Measurements from ENCODE around the gene CHRNA1. TPM values are rescaled to one million over a fixed set of nuclear protein-coding genes. Genes with fewer than 3 reads are reported as not detected.

The CHRNA1 gene
- not detected in 2 replicates for total RNA-seq (2022)
- not detected for Bru-seq, nascent RNA
- percentile 4 among the genes with signal in this experiment for BruChase-seq, experiment 1, labeled RNA remaining after a 6-hour chase
- BruChase-seq, experiment 2, labeled RNA remaining after a 2-hour chase: not detected
- long read RNA-seq: 0 reads

DNA sequence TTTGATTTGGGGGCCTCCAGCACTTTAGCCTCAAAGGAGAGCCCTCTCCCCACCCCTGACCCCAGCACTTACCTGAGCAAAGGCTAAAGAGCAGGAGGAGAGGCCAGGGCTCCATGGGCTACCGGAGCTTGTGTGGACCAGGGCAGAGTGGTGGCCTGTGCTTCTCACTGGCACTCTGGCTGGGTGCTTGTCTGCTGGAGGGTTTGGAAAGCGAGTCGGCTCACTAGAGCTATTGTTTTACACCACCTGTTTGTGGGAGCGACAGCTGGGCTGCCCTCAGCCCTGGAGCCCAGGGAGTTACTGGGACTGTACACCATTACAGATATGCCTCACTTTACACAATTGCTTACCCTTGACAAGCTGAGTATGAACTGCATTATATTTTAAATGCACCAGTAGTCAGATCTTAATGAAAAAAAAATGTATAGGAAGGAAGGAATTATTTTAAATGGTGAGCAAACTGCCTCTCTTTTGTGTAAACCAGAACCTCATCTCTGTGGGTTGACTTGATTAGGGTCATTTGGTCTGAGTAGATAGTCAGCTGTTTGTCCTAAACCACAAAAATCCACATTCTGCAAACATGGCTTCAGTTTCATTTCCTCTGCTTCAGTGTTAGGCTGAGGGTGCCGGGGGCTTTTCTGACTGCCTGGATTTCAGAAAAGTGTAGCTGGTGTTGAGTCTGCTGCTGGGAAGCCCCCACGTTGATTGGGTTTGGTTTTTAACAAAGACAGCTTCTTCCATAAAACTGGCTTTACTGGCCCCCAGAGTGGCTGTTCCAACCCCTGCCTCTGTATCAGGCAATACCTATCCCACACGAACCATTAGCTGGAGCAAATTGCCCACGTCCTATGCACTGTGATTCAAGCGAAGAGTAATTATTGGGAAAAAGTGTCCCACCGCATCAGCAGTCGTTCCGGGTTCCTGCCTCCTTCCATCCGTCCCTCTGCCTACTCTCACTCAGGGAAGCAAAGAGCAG, at the start of gene CHRNA1:
Gene CHRNA1 (minus strand): TSS at position 193 of the 976 bp plus-strand sequence. CDS start 78 bp downstream, at position 115.
- CTCF ChIA-PET: interaction anchor here (0.7 to 1.3 kb wide), 2 partner anchors 16 to 34 kb away, joined by 5 to 7 read pairs; no protein-coding TSS in a partner anchor
- H3K4me1 Mint-ChIP-seq (ENCODE audit: low read depth, unreplicated experiment): no peaks in the 10 kb centered on the region
- H3K27ac Mint-ChIP-seq (ENCODE audit: unreplicated experiment): no peak within 1 kb of the TSS
- TF ChIP-seq, protein P1, sequence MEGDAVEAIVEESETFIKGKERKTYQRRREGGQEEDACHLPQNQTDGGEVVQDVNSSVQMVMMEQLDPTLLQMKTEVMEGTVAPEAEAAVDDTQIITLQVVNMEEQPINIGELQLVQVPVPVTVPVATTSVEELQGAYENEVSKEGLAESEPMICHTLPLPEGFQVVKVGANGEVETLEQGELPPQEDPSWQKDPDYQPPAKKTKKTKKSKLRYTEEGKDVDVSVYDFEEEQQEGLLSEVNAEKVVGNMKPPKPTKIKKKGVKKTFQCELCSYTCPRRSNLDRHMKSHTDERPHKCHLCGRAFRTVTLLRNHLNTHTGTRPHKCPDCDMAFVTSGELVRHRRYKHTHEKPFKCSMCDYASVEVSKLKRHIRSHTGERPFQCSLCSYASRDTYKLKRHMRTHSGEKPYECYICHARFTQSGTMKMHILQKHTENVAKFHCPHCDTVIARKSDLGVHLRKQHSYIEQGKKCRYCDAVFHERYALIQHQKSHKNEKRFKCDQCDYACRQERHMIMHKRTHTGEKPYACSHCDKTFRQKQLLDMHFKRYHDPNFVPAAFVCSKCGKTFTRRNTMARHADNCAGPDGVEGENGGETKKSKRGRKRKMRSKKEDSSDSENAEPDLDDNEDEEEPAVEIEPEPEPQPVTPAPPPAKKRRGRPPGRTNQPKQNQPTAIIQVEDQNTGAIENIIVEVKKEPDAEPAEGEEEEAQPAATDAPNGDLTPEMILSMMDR (IDR thresholded peaks at IDR 0.05; ENCODE audit: unreplicated experiment): no peak
- no peak for DNase-seq
- H3K27me3 Mint-ChIP-seq (ENCODE audit: unreplicated experiment): no peaks in the 10 kb centered on the region
- no TSS peak for BruUV-seq (replicated peaks)
- intact Hi-C loops (cut with micrococcal nuclease; ENCODE audit: unreplicated experiment): no loop called here
- no peak within 1 kb of the TSS for H3K4me3 Mint-ChIP-seq (ENCODE audit: low read depth, unreplicated experiment)
- no peaks in the 10 kb centered on the region for H3K36me3 Mint-ChIP-seq (ENCODE audit: insufficient read depth, unreplicated experiment)
- no peaks in the 10 kb centered on the region for H3K9me3 Mint-ChIP-seq (ENCODE audit: low read depth, unreplicated experiment)

DNA sequence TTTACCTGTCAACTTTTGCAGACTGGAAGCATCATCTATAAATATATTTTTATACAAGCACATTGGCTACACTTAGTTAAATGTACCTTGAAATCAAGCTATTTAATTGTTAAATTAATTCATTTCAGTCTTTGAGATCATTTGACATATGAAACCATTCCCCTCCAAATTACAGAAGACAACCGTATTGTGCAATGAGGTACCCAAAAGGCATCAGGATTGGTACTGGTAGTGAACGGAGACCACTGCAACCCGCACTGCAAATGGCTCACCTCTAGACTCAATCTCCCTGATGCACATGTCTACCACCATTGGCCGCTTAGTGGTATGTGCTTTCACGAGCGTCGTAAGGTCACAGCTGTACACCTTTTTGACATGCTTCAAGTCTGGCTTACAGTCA, 47.8 kb upstream of the CHRNA1 start:
- intact Hi-C loops (cut with micrococcal nuclease; ENCODE audit: unreplicated experiment): no loop called here
- no peak overlapping the region for H3K4me3 Mint-ChIP-seq (ENCODE audit: low read depth, unreplicated experiment)
- DNase-seq: no peak
- no TSS peak for BruUV-seq (replicated peaks)
- TF ChIP-seq, protein P1 (IDR thresholded peaks at IDR 0.05; ENCODE audit: unreplicated experiment): no peak
- no peaks in the 10 kb centered on the region for H3K27me3 Mint-ChIP-seq (ENCODE audit: unreplicated experiment)
- H3K27ac Mint-ChIP-seq (ENCODE audit: unreplicated experiment): no peak overlapping the region
- CTCF ChIA-PET: interaction anchor here (1.5 kb wide), 1 partner anchor 11 kb away, joined by 3 read pairs; no protein-coding TSS in a partner anchor
- no peaks in the 10 kb centered on the region for H3K36me3 Mint-ChIP-seq (ENCODE audit: insufficient read depth, unreplicated experiment)
- no peaks in the 10 kb centered on the region for H3K9me3 Mint-ChIP-seq (ENCODE audit: low read depth, unreplicated experiment)
- no peaks in the 10 kb centered on the region for H3K4me1 Mint-ChIP-seq (ENCODE audit: low read depth, unreplicated experiment)

DNA sequence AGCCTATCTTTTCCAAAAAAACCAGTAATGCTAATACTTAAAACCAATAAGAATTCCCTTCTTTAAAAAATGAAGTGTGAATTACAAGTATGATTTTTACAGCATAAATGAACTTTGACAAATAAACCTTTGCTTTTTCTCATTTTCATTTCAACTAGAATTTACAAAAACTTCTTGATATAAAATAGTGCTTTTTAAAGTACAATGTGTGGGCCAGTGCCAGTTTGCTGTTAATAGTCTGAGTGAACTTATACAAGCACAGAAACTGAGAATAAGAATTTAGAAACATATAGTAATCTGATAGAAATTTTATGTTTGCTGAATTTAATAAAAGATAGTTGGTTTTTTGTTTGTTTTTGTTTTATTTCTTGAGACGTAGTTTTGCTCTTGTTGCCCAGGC, 43.7 kb upstream of the CHRNA1 start:
- Mint-ChIP-seq H3K4me1 (ENCODE audit: low read depth, unreplicated experiment) (no peaks in the 10 kb centered on the region), H3K9me3 (ENCODE audit: low read depth, unreplicated experiment) (no peaks in the 10 kb centered on the region), H3K27ac (ENCODE audit: unreplicated experiment) (no peak overlapping the region), H3K27me3 (ENCODE audit: unreplicated experiment) (peaks cover 16% of the 10 kb centered on the region), H3K4me3 (ENCODE audit: low read depth, unreplicated experiment) (no peak overlapping the region), H3K36me3 (ENCODE audit: insufficient read depth, unreplicated experiment) (no peaks in the 10 kb centered on the region)
- BruUV-seq (replicated peaks): no TSS peak
- CTCF ChIA-PET: interaction anchor here (0.6 kb wide), 1 partner anchor 823 kb away, joined by 6 read pairs; no protein-coding TSS in a partner anchor
- intact Hi-C loops (cut with micrococcal nuclease; ENCODE audit: unreplicated experiment): no loop called here
- TF ChIP-seq, protein P1 (IDR thresholded peaks at IDR 0.05; ENCODE audit: unreplicated experiment): no peak
- DNase-seq: no peak

DNA sequence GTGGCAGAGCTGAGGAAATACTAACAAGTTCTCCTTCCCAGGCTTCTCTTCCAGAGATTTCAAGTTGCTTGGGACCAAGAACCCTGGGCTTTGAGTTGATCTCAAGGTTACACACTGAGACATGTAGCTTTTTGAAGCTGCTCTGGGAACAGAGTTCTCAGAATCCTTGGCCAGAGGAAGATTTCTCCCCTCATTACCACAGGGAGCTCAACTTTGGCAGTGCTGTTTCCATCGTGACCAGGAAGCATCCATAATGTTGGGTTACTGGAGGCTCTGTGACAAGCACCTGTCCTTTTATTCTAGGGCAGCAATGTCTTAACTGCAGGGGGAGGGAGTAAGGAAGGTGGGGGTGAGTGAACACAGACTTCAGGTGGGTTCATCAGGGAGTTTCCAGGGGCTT, 41.5 kb upstream of the CHRNA1 start:
- intact Hi-C loops (cut with micrococcal nuclease; ENCODE audit: unreplicated experiment): no loop called here
- TF ChIP-seq, protein P1 (IDR thresholded peaks at IDR 0.05; ENCODE audit: unreplicated experiment): no peak
- Mint-ChIP-seq H3K27me3 (ENCODE audit: unreplicated experiment) (peaks cover 16% of the 10 kb centered on the region), H3K9me3 (ENCODE audit: low read depth, unreplicated experiment) (no peaks in the 10 kb centered on the region), H3K4me3 (ENCODE audit: low read depth, unreplicated experiment) (no peak overlapping the region), H3K36me3 (ENCODE audit: insufficient read depth, unreplicated experiment) (no peaks in the 10 kb centered on the region), H3K27ac (ENCODE audit: unreplicated experiment) (no peak overlapping the region), H3K4me1 (ENCODE audit: low read depth, unreplicated experiment) (no peaks in the 10 kb centered on the region)
- no TSS peak for BruUV-seq (replicated peaks)
- DNase-seq: no peak
- CTCF ChIA-PET: no interaction called here
